ENCODE results near the gene CCDC7.
"Not testable (repeated sequence)": the region's sequence is repeated elsewhere in the genome, so short reads cannot be mapped to it uniquely, and the experiment has no call there.

CCDC7 gene

GRCh38 chr10:32459051-32459698 is 13.2 kb downstream of the CCDC7 start:
- FAIRE-seq: no peak

- no peak for FAIRE-seq
These were observed 15.3 kb downstream of the CCDC7 start for GRCh38 chr10:32461203-32461602.

GRCh38 chr10:32471232-32471631 is 25.3 kb downstream of the CCDC7 start:
- no peak for FAIRE-seq

GRCh38 chr10:32477499-32477898 is 31.6 kb downstream of the CCDC7 start:
- no peak for FAIRE-seq

DNA sequence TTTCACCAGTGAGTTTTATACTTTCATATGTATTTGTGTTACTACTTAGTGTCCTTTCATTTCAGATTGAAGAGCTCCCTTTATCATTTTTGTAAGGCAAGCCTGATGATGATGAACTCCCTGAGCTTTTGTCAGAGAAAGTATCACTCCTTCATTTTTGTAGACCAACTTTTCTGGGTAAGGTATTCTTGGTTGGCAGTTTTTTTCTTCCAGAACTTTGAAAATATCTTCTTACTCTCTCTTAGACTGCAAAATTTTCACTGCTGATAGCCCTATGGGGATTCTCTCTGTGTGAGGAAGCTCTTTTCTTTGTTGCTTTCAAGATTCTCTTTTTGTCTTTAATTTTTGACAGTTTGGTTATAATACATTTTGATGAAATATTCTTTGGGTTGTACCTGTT is 35.7 kb downstream of the CCDC7 start:
- FAIRE-seq: no peak

DNA sequence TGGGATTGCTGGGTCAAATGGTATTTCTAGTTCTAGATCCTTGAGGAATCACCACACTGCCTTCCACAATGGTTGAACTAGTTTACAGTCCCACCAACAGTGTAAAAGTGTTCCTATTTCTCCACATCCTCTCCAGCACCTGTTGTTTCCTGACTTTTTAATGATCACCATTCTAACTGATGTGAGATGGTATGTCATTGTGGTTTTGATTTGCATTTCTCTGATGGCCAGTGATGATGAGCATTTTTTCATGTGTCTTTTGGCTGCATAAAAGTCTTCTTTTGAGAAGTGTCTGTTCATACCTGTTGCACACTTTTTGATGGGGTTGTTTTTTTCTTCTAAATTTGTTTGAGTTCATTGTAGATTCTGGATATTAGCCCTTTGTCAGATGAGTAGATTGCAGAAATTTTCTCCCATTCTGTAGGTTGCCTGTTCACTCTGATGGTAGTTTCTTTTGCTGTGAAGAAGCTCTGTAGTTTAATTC is 37.1 kb downstream of the CCDC7 start:
- not testable (repeated sequence) for FAIRE-seq

- not testable (repeated sequence) for FAIRE-seq
These were observed 42.1 kb downstream of the CCDC7 start for GRCh38 chr10:32488038-32488437.

- no peak for FAIRE-seq
These were observed 43.2 kb downstream of the CCDC7 start for GRCh38 chr10:32489158-32489557.

- FAIRE-seq: no peak
These were observed 44.0 kb downstream of the CCDC7 start for GRCh38 chr10:32489901-32490300.

- not testable (repeated sequence) for FAIRE-seq
These were observed 48.6 kb downstream of the CCDC7 start for GRCh38 chr10:32494562-32494961.

DNA sequence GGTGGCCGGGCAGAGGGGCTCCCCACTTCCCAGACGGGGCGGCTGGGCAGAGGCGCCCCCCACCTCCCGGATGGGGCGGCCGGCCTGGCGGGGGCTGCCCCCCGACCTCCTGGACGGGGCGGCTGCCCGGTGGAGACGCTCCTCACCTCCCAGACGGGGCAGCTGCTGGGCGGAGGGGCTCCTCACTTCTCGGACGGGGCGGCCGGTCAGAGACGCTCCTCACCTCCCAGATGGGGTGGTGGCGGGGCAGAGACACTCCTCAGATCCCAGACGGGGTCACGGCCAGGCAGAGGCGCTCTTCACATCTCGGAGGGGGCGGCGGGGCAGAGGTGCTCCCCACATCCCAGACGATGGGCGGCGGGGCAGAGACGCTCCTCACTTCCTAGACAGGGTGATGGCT is 54.2 kb downstream of the CCDC7 start:
- not testable (repeated sequence) for FAIRE-seq

DNA sequence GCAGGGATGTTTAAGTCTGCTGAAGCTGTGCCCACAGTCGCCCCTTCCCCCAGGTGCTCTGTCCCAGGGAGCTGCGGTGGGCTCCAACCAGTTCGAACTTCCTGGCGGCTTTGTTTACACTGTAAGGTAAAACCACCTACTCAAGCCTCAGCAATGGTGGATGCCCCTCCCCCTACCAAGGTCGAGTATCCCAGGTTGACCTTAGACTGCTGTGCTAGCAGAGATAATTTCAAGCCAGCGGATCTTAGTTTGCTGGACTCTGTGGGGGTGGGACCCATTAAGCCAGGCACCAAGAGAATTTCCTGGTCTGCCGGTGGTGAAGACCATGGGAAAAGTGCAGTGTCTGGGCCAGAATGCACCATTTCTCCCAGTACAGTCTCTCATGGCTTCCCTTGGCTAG is 56.0 kb downstream of the CCDC7 start:
- no peak for FAIRE-seq

- FAIRE-seq: not testable (repeated sequence)
These were observed 60.0 kb downstream of the CCDC7 start for GRCh38 chr10:32505762-32506420.

DNA sequence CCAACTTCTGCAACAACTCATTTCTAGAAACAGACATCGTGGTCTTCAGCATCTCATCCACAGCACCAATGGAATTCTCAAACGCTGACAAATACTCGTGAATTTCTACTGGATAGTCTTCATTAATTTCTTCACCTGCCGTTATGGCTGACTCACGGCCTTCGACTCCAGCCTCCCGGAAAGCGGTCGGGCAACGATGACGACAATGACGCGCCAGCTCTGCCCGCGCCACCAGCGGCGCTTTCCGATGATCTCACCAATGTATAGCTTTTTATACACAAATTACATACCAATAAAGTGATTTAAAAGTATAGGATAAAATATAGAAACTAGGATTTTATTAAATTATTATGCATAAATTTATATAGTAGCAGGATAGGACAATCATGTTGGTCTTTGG is 65.7 kb downstream of the CCDC7 start:
- FAIRE-seq: no peak

- peak; percentile 88 for FAIRE-seq
These were observed 70.9 kb downstream of the CCDC7 start for GRCh38 chr10:32516567-32517495.

DNA sequence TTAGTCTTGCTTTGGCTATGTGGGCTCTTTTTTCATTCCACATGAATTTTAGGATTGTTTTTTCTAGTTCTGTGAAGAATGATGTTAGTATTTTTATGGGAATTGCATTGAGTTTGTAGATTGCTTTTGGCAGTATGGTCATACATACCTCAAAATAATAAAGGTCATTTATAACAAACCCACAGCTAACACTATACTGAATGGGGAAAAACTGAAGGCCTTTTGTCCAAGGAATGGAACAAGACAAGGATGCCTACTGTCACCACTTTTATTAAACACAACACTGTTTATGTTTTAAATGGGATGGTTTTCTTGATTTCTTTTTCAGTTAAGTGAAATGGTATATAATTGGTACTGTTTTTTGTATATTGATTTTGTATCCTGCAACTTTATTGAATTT is 84.3 kb downstream of the CCDC7 start:
- no peak for FAIRE-seq

DNA sequence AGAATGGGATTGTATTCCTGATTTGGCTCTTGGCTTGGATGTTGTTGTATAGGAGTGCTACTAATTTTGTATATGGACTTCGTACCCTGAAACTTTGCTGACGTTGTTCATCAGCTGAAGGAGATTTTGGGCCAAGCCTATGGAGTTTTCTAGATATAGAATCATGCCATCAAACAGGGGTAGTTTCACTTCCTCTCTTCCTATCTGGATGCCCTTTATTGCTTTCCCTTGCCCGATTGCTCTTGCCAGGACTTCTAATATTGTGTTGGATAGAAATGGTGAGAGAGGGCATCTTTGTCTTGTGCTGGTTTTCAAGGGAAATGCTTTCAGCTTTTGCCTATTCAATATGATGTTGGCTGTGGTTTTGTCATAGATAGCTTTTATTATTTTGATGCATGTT is 92.3 kb downstream of the CCDC7 start:
- no peak for FAIRE-seq

DNA sequence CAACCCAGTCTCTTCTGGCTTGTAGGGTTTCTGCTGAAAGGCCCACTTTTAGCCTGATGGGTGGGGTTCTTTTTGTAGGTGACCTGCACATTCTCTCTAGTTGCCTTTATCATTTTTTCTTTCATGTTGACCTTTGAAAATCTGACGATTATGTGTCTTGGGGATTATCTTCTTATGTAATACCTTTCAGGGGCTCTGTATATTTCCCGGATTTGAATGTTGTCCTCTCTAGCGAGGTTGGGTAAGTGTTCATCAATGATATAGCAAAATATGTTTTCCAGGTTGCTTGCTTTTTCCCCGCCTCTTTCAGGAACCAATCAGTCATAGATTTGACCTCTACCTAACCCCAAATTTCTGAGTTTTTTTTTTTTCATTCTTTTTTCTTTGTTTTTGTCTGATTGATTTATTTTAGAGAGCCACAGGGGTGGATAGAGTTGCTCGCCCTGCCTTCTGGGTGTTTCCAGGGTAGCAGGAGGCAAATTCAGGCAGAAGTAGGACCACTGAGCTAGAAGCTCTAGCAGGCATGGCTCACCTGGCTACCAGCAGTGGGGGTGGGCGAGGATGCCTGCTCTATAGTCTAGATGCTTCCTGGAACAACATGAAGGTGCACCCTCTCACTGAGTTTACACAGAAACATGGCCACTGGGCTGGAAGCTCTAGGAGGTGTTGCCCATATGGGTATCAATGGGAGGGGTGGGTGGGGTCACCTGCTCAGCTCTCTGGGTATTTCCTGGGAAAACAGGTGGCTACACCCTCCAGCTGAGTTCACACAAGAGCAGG is 94.9 kb downstream of the CCDC7 start:
- FAIRE-seq: no peak

DNA sequence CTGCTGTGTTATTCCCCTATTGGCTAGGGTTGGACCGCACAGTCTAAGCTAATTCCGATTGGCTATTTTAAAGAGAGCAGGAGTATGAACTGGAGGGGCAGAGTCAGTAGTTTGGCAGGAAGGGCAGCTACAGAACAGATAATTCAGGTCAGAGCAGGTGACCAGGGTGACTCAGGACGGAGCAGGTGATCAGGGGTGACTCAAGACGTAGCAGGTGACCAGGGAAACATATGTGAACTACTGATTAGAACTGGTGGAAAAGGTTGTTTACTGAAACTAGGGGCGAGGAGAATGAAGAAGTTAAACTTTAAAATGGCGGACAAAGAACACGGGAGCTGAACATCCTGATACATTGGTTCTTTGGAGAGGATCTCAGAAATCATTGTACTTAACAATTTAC is 102.3 kb downstream of the CCDC7 start:
- FAIRE-seq: no peak

GRCh38 chr10:32556783-32557395 is 110.9 kb downstream of the CCDC7 start:
- FAIRE-seq: no peak

- FAIRE-seq: not testable (repeated sequence)
These were observed 116.8 kb downstream of the CCDC7 start for GRCh38 chr10:32562695-32563094.

DNA sequence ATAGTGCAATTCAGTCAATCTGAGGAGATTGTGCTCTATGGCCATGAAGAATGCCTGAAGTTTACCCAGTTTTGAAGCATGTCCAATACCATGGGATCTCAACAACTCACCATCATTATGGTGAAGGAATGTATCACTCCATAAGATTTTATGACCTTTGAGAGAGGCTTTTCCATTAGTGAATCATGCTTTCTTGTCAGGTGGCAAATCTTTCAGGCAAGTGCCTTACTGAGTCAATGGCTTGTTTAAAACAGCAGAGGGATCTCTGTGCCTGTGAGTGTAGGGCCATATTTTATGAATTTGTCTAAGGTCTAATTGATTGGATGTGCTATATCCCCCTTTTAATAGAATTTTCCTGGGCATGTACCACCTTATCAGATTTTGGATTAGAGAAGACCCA is 131.5 kb downstream of the CCDC7 start:
- FAIRE-seq: no peak
